NCI-H2196 treated with DMSO at 0.1 percent for 48 hours (cell line): ENCODE data around the gene ETV7.
"Not testable (repeated sequence)": the region's sequence is repeated elsewhere in the genome, so short reads cannot be mapped to it uniquely, and the experiment has no call there.

ENCODE experiments used
- DNase-seq: peaks from one replicate; lab custom pipeline; 2025; ENCODE audit not compliant: unreplicated experiment; lab: John Stamatoyannopoulos, UW

Gene ETV7

GRCh38 chr6:36364669-36365479, 22.6 kb downstream of the ETV7 start:
- DNase-seq: no peak

GRCh38 chr6:36364061-36364635, 23.3 kb downstream of the ETV7 start:
- not testable (repeated sequence) for DNase-seq

- not testable (repeated sequence) for DNase-seq
These were observed 24.1 kb downstream of the ETV7 start for GRCh38 chr6:36363371-36363752.

GRCh38 chr6:36362551-36363370, 24.7 kb downstream of the ETV7 start:
- no peak for DNase-seq

GRCh38 chr6:36361071-36361470, 26.4 kb downstream of the ETV7 start:
- no peak for DNase-seq

GRCh38 chr6:36360241-36361054, 27.0 kb downstream of the ETV7 start:
- peak; percentile 69 for DNase-seq

- DNase-seq: peak; percentile 36
These were observed 29.1 kb downstream of the ETV7 start for GRCh38 chr6:36358226-36358915.

GRCh38 chr6:36357872-36358225, 29.6 kb downstream of the ETV7 start:
- no peak for DNase-seq

- DNase-seq: no peak
These were observed 31.6 kb downstream of the ETV7 start for GRCh38 chr6:36355819-36356218.

- DNase-seq: no peak
These were observed 34.0 kb downstream of the ETV7 start for GRCh38 chr6:36353411-36353915.

GRCh38 chr6:36352477-36353157, 34.9 kb downstream of the ETV7 start:
- no peak for DNase-seq

GRCh38 chr6:36350681-36351571, 36.5 kb downstream of the ETV7 start:
- no peak for DNase-seq

GRCh38 chr6:36350082-36350481, 37.4 kb downstream of the ETV7 start:
- no peak for DNase-seq

- DNase-seq: peak; percentile 67
These were observed 38.2 kb downstream of the ETV7 start for GRCh38 chr6:36349240-36349639.

GRCh38 chr6:36347621-36348020, 39.8 kb downstream of the ETV7 start:
- DNase-seq: no peak

- no peak for DNase-seq
These were observed 40.8 kb downstream of the ETV7 start for GRCh38 chr6:36346486-36347273.

GRCh38 chr6:36345681-36346466, 41.6 kb downstream of the ETV7 start:
- no peak for DNase-seq
